ENCODE data around the gene S100A9.

The S100A9 gene

GRCh38 chr1:153357853-153358690 lies at the start of gene S100A9:
Gene S100A9 (plus strand): TSS chr1:153357854. CDS start chr1:153358284, 430 bp downstream.
- no peak for DNase-seq (ENCODE audit: extremely low read depth, insufficient read length)
- TF ChIP-seq CTCF (IDR thresholded peaks at IDR 0.05; ENCODE audit: insufficient read depth, low read length, poor library complexity, severe bottlenecking): no peak
- no peak within 1 kb of the TSS for H3K4me3 ChIP-seq (replicated peaks; ENCODE audit: low read depth, low read length)
- no peaks in the 10 kb centered on the region; the same call in none of the 2 replicates for H3K27me3 ChIP-seq (replicated peaks; ENCODE audit: control insufficient read depth, insufficient read depth, low read length)
- H3K36me3 ChIP-seq (ENCODE audit: control insufficient read depth, insufficient read depth, low read length): no peaks in the 10 kb centered on the region

GRCh38 chr1:153308540-153308939 lies 49.1 kb upstream of the S100A9 start:
- Histone ChIP-seq H3K4me3 (replicated peaks; ENCODE audit: low read depth, low read length) (no peak overlapping the region), H3K36me3 (ENCODE audit: control insufficient read depth, insufficient read depth, low read length) (no peaks in the 10 kb centered on the region), H3K27me3 (replicated peaks; ENCODE audit: control insufficient read depth, insufficient read depth, low read length) (peaks cover 1% of the 10 kb centered on the region; the same call in 1 of the 2 replicates)
- DNase-seq (ENCODE audit: extremely low read depth, insufficient read length): no peak
- no peak for TF ChIP-seq CTCF (IDR thresholded peaks at IDR 0.05; ENCODE audit: insufficient read depth, low read length, poor library complexity, severe bottlenecking)

GRCh38 chr1:153309441-153309840 lies 48.2 kb upstream of the S100A9 start:
- Histone ChIP-seq H3K36me3 (ENCODE audit: control insufficient read depth, insufficient read depth, low read length) (no peaks in the 10 kb centered on the region), H3K27me3 (replicated peaks; ENCODE audit: control insufficient read depth, insufficient read depth, low read length) (peaks cover 1% of the 10 kb centered on the region; the same call in 1 of the 2 replicates), H3K4me3 (replicated peaks; ENCODE audit: low read depth, low read length) (no peak overlapping the region)
- no peak for DNase-seq (ENCODE audit: extremely low read depth, insufficient read length)
- no peak for TF ChIP-seq CTCF (IDR thresholded peaks at IDR 0.05; ENCODE audit: insufficient read depth, low read length, poor library complexity, severe bottlenecking)

- Histone ChIP-seq H3K27me3 (replicated peaks; ENCODE audit: control insufficient read depth, insufficient read depth, low read length) (peaks cover 1% of the 10 kb centered on the region; the same call in 1 of the 2 replicates), H3K36me3 (ENCODE audit: control insufficient read depth, insufficient read depth, low read length) (no peaks in the 10 kb centered on the region), H3K4me3 (replicated peaks; ENCODE audit: low read depth, low read length) (no peak overlapping the region)
- DNase-seq (ENCODE audit: extremely low read depth, insufficient read length): no peak
- no peak for TF ChIP-seq CTCF (IDR thresholded peaks at IDR 0.05; ENCODE audit: insufficient read depth, low read length, poor library complexity, severe bottlenecking)
These were observed 47.1 kb upstream of the S100A9 start for GRCh38 chr1:153310526-153310925.

GRCh38 chr1:153312570-153313186 lies 45.0 kb upstream of the S100A9 start, which contains the start of gene PGLYRP3:
Gene PGLYRP3 (minus strand): TSS chr1:153312952. CDS start chr1:153310665, 2,287 bp downstream.
- no peak for DNase-seq (ENCODE audit: extremely low read depth, insufficient read length)
- Histone ChIP-seq H3K27me3 (replicated peaks; ENCODE audit: control insufficient read depth, insufficient read depth, low read length) (no peaks in the 10 kb centered on the region; the same call in 1 of the 2 replicates), H3K36me3 (ENCODE audit: control insufficient read depth, insufficient read depth, low read length) (no peaks in the 10 kb centered on the region), H3K4me3 (replicated peaks; ENCODE audit: low read depth, low read length) (no peak within 1 kb of the TSS)
- no peak for TF ChIP-seq CTCF (IDR thresholded peaks at IDR 0.05; ENCODE audit: insufficient read depth, low read length, poor library complexity, severe bottlenecking)

Measured in GM06990 (cell line).